IMR-90 (cell line): Measurements from ENCODE around the gene SAMD1. TPM values are rescaled to one million over a fixed set of nuclear protein-coding genes. Genes with fewer than 3 reads are reported as not detected.
A peak's percentile ranks its signal among the peaks of the same experiment; 100 is the strongest.

Experiments
- ATAC-seq: fragments of 200-7000 bp; cut with Tn5 transposase; 2 replicates; pipeline ENCODE4 v1.9.1; 2020; ENCODE audit warnings: low read depth, mild to moderate bottlenecking, moderate library complexity
- BruUV-seq: library from RNA; stranded (reverse); fragments of 400-500 nt; replicated peaks from 2 replicates; lab custom pipeline; 2021; lab: Mats Ljungman, UMichigan
- CTCF ChIA-PET: fragments of 300-600 bp; formaldehyde crosslinking; extraction: SDS; loops from one replicate; lab custom pipeline; 2021; ENCODE audit warnings: antibody characterized with exemption; lab: Yijun Ruan, JAX
- POLR2A ChIA-PET: fragments of 300-600 bp; sonication (Branson Sonifier 250); formaldehyde crosslinking; loops from one replicate; lab custom pipeline; 2022; ENCODE audit warnings: antibody characterized with exemption; ENCODE audit not compliant: unreplicated experiment; lab: Charles Lee
- DNase-seq: peaks from one replicate; pipeline ENCODE4 v3.0.0; 2013
- H2AFZ ChIP-seq: replicated peaks from 2 replicates; pipeline ENCODE3; 2013; ENCODE audit warnings: low read length, mild to moderate bottlenecking; ENCODE audit not compliant: poor library complexity
- H2AK5ac ChIP-seq: 2 replicates; pipeline ENCODE4 v1.6.1; 2013; ENCODE audit warnings: low read depth, low read length, inconsistent platforms
- H2AK9ac ChIP-seq: replicated peaks from 2 replicates; pipeline ENCODE3; 2013; ENCODE audit warnings: mild to moderate bottlenecking, low read depth, low read length, moderate library complexity; ENCODE audit not compliant: poor library complexity
- H2BK120ac ChIP-seq: 2 replicates; pipeline ENCODE4 v1.6.1; 2013; ENCODE audit warnings: low read depth, low read length, inconsistent platforms
- H2BK15ac ChIP-seq: 3 replicates; pipeline ENCODE4 v1.6.1; 2013; ENCODE audit warnings: low read depth, low read length, inconsistent platforms
- H2BK20ac ChIP-seq: 2 replicates; pipeline ENCODE4 v1.6.1; 2013; ENCODE audit warnings: low read depth, mild to moderate bottlenecking, inconsistent platforms, low read length, moderate library complexity
- H2BK5ac ChIP-seq: 2 replicates; pipeline ENCODE4 v1.6.1; 2013; ENCODE audit warnings: mild to moderate bottlenecking, low read depth, low read length, inconsistent platforms; ENCODE audit not compliant: poor library complexity, severe bottlenecking
- H3K14ac ChIP-seq: replicated peaks from 2 replicates; pipeline ENCODE4 v1.6.1; 2013; ENCODE audit warnings: low read depth, low read length, inconsistent platforms
- H3K18ac ChIP-seq: 2 replicates; pipeline ENCODE4 v1.6.1; 2013; ENCODE audit warnings: low read depth, low read length, control low read depth
- H3K23ac ChIP-seq: 2 replicates; pipeline ENCODE4 v1.6.1; 2013; ENCODE audit warnings: low read depth, low read length, inconsistent platforms
- H3K27ac ChIP-seq: 2 replicates; pipeline ENCODE4 v1.5.1; 2013; ENCODE audit warnings: mild to moderate bottlenecking, control low read depth, low read length; ENCODE audit not compliant: insufficient read depth
- H3K27me3 ChIP-seq: 2 replicates; pipeline ENCODE4 v1.6.1; 2013; ENCODE audit warnings: low read length; ENCODE audit not compliant: control insufficient read depth, insufficient read depth
- H3K36me3 ChIP-seq: 2 replicates; pipeline ENCODE4 v1.6.1; 2013; ENCODE audit warnings: low read length, mixed read lengths; ENCODE audit not compliant: control insufficient read depth, insufficient read depth
- H3K4ac ChIP-seq: 2 replicates; pipeline ENCODE4 v1.6.1; 2013; ENCODE audit warnings: low read depth, low read length, inconsistent platforms
- H3K4me1 ChIP-seq: 2 replicates; pipeline ENCODE4 v1.6.1; 2013; ENCODE audit warnings: low read length, mixed read lengths; ENCODE audit not compliant: control insufficient read depth, insufficient read depth
- H3K4me2 ChIP-seq: 2 replicates; pipeline ENCODE4 v1.6.1; 2013; ENCODE audit warnings: low read depth, mild to moderate bottlenecking, control low read depth, low read length, moderate library complexity
- H3K4me3 ChIP-seq: 2 replicates; pipeline ENCODE4 v1.5.1; 2013; ENCODE audit warnings: low read depth, mild to moderate bottlenecking, control low read depth, low read length, moderate library complexity; ENCODE audit not compliant: insufficient read depth
- H3K56ac ChIP-seq: 2 replicates; pipeline ENCODE4 v1.6.1; 2013; ENCODE audit warnings: low read length, inconsistent platforms; ENCODE audit not compliant: insufficient read depth; ENCODE audit errors: extremely low read depth
- H3K79me1 ChIP-seq, 2 experiments: 2 replicates each; pipeline ENCODE4 v1.6.1; 2013; ENCODE audit warnings: low read length in 2 of 2, inconsistent platforms in 1 of 2, low read depth in 1 of 2
- H3K9ac ChIP-seq: 2 replicates; pipeline ENCODE4 v1.6.1; 2013; ENCODE audit warnings: low read depth, low read length, control low read depth
- H3K9me1 ChIP-seq: 2 replicates; pipeline ENCODE4 v1.6.1; 2013; ENCODE audit warnings: low read length, inconsistent platforms; ENCODE audit not compliant: insufficient read depth
- H3K9me3 ChIP-seq: 2 replicates; pipeline ENCODE4 v1.6.1; 2013; ENCODE audit warnings: low read length; ENCODE audit not compliant: control insufficient read depth, insufficient read depth
- H4K20me1 ChIP-seq: 2 replicates; pipeline ENCODE4 v1.6.1; 2013; ENCODE audit warnings: low read length, inconsistent platforms; ENCODE audit not compliant: insufficient read depth
- H4K5ac ChIP-seq: 2 replicates; pipeline ENCODE4 v1.6.1; 2013; ENCODE audit warnings: mild to moderate bottlenecking, low read depth, low read length, control low read depth
- H4K8ac ChIP-seq, 2 experiments: 2 replicates each; pipeline ENCODE4 v1.6.1; 2013; ENCODE audit warnings: low read depth in 2 of 2, low read length in 2 of 2, control low read depth in 1 of 2, inconsistent platforms in 1 of 2
- H4K91ac ChIP-seq: 2 replicates; pipeline ENCODE4 v1.6.1; 2013; ENCODE audit warnings: low read depth, low read length, inconsistent platforms; ENCODE audit not compliant: insufficient read depth
- MXI1 ChIP-seq: IDR thresholded peaks from 2 replicates; pipeline ENCODE4 v1.6.1; 2012; ENCODE audit warnings: low read depth, mild to moderate bottlenecking, low read length, moderate library complexity, borderline replicate concordance
- USF2 ChIP-seq: fragments of 150-350 bp; IDR thresholded peaks from 2 replicates; pipeline ENCODE4 v1.6.1; 2017; ENCODE audit warnings: mild to moderate bottlenecking, antibody characterized with exemption, low read length, low read depth
- WGBS, 2 experiments: methylation state at CpG; one replicate each; pipeline versions ENCODE4 v1.1.5 to v1.1.7; 2013; ENCODE audit warnings: missing lambda C conversion rate in 2 of 2; ENCODE audit not compliant: insufficient read length in 1 of 2; ENCODE audit errors: extremely low coverage in 2 of 2; 5-methylcytosine and 5-hydroxymethylcytosine counted together
- dilution Hi-C: fragments of 300-500 bp; cut with HindIII; formaldehyde crosslinking; loops from one replicate; pipeline ENCODE4 v1.14.3; 2018; ENCODE audit warnings: low sequenced_read_pairs; ENCODE audit not compliant: unreplicated experiment
- in situ Hi-C: fragments of 300-500 bp; cut with MboI; formaldehyde crosslinking; loops from 3 replicates; pipeline ENCODE4 v1.14.3; 2019; ENCODE audit warnings: low sequenced_read_pairs, inconsistent platforms, mixed read lengths
- intact Hi-C: fragments of 100-400 bp; cut with micrococcal nuclease; formaldehyde crosslinking; loops from 2 replicates; pipeline ENCODE4 v1.10.0; 2022
- polyA plus RNA-seq, 3 experiments: library from polyadenylated mRNA; depleted of rRNA; stranded (reverse); fragments of >200 nt; gene quantifications; 2 replicates each; pipeline ENCODE4 v1.2.3, GENCODE V29; 2012; ENCODE audit warnings: low replicate concordance in 1 of 3
- total RNA-seq: library from RNA; depleted of rRNA; stranded (reverse); fragments of >200 nt; gene quantifications from 2 replicates; pipeline ENCODE4 v1.2.3, GENCODE V29; 2012

Gene SAMD1
- total and polyA plus RNA-seq, 2 of the 4 experiments (the other 2 are of a cell fraction), result 6.5 to 14.1 TPM

GRCh38 chr19:14122924-14123323 is 32.4 kb upstream of the SAMD1 start:
- in situ Hi-C loops, result no loop called here

More at GRCh38 chr19:14122924-14123323, 32.4 kb upstream of the SAMD1 start:
- Histone ChIP-seq H3K18ac (no peak overlapping the region), H4K8ac (no peak overlapping the region), H2AFZ (peak overlapping the region; percentile 51), H3K27ac (no peak overlapping the region), H3K56ac (no peak overlapping the region), H3K9me3 (no peaks in the 10 kb centered on the region), H3K79me1 (peaks cover 0 to 16% of the 10 kb centered on the region in 2 experiments; a peak in 2 of 4 replicates), H2BK5ac (no peak overlapping the region), H3K9me1 (no peaks in the 10 kb centered on the region; the same call in 1 of the 2 replicates), H4K20me1 (no peaks in the 10 kb centered on the region), H4K5ac (no peak overlapping the region), H4K91ac (no peak overlapping the region), H3K4ac (no peak overlapping the region), H2BK120ac (no peak overlapping the region), H2AK9ac (no peak overlapping the region), H2BK15ac (no peak overlapping the region), H3K4me2 (no peak overlapping the region), H3K4me1 (peaks cover 11% of the 10 kb centered on the region), H3K36me3 (no peaks in the 10 kb centered on the region), H3K4me3 (no peak overlapping the region), H3K14ac (no peak overlapping the region), H3K27me3 (no peaks in the 10 kb centered on the region), H2AK5ac (no peak overlapping the region), H2BK20ac (no peak overlapping the region), H3K23ac (no peak overlapping the region), H3K9ac (no peak overlapping the region)
- BruUV-seq, result no TSS peak
- 92% methylated on average over 4 of the region's 6 CpGs; no CpG with 5 or more reads in 1 of the 2 experiments for WGBS, 2 experiments
- intact Hi-C loops, result no loop called here
- POLR2A ChIA-PET, result no interaction called here
- ATAC-seq, result no peak
- TF ChIP-seq USF2, result no peak
- TF ChIP-seq MXI1, result no peak
- CTCF ChIA-PET, result interaction anchor here (0.9 kb wide), 1 partner anchor 14 kb away, joined by 3 read pairs; the partner anchor contains the start of gene ASF1B
- DNase-seq, result no peak
- dilution Hi-C loops, result no loop called here
